Calu3 (cell line): ENCODE results near the gene OTOG. TPM values are rescaled to one million over a fixed set of nuclear protein-coding genes. Genes with fewer than 3 reads are reported as not detected.

Experiments used
- BruUV-seq: library from RNA; stranded (reverse); fragments of 400-500 nt; replicated peaks from 2 replicates; lab custom pipeline; 2021; lab: Mats Ljungman, UMichigan
- CTCF ChIA-PET: fragments of 300-600 bp; sonication (Branson Sonifier 250); formaldehyde crosslinking; loops from one replicate; lab custom pipeline; 2022; ENCODE audit warnings: antibody characterized with exemption; lab: Charles Lee
- DNase-seq: peaks from one replicate; pipeline ENCODE4 v3.0.0; 2022
- H3K27ac Mint-ChIP-seq: one replicate; pipeline ENCODE4 v1.8.0; 2022; ENCODE audit warnings: mixed read lengths; ENCODE audit not compliant: unreplicated experiment
- H3K27me3 Mint-ChIP-seq: one replicate; pipeline ENCODE4 v1.8.0; 2022; ENCODE audit warnings: mixed read lengths; ENCODE audit not compliant: unreplicated experiment
- H3K36me3 Mint-ChIP-seq: one replicate; pipeline ENCODE4 v1.8.0; 2022; ENCODE audit warnings: mild to moderate bottlenecking, moderate library complexity, mixed read lengths; ENCODE audit not compliant: insufficient read depth, unreplicated experiment
- H3K4me1 Mint-ChIP-seq: one replicate; pipeline ENCODE4 v1.8.0; 2022; ENCODE audit warnings: mild to moderate bottlenecking, low read depth, mixed read lengths; ENCODE audit not compliant: unreplicated experiment
- H3K4me3 Mint-ChIP-seq: one replicate; pipeline ENCODE4 v1.8.0; 2022; ENCODE audit warnings: mild to moderate bottlenecking, low read depth, moderate library complexity, mixed read lengths; ENCODE audit not compliant: unreplicated experiment
- H3K9me3 Mint-ChIP-seq: one replicate; pipeline ENCODE4 v1.8.0; 2022; ENCODE audit warnings: low read depth, mixed read lengths; ENCODE audit not compliant: unreplicated experiment
- intact Hi-C: fragments of 100-400 bp; cut with micrococcal nuclease; formaldehyde crosslinking; loops from one replicate; pipeline ENCODE4 v1.10.0; 2022; ENCODE audit not compliant: unreplicated experiment
- total RNA-seq: library from RNA; stranded (reverse); gene quantifications from 2 replicates; pipeline ENCODE4 v1.2.3, GENCODE V29; 2022
- TF ChIP-seq, protein P1 (sequence below): fragments of 200-600 bp; IDR thresholded peaks from one replicate; pipeline ENCODE4 v1.8.0; 2022; ENCODE audit warnings: antibody characterized with exemption; ENCODE audit not compliant: unreplicated experiment

OTOG gene
- total RNA-seq, 1 experiment from 2014 or later: not detected

DNA sequence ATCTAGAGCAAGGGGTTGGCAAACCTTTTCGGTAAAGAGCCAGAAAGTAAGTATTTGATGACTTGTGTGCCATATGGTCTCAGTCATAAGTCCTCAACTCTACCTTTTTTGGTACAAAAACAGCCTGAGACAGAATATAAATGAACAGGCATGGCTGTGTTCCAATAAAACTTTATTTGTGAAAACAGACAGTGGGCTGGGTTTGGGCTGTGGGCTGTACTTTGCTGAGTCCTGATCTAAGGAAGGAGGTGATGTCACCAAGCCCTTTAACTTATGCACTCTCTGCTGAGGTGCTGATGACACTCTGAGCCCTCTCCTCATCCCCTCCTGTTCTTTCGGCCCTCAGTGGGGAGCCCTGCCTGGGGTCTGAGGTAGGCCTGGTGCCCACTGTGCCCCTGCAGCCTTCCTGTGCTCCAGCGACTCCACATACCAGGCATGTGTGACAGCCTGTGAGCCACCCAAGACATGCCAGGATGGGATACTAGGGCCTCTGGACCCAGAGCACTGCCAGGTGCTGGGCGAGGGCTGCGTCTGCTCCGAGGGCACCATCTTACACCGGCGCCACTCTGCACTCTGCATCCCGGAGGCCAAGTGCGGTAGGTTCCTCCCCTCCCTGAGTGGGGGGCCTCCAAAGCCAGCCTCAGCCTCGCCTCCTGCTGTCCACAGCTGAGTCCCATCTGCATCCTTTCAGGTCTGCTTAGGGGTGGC is 86.4 kb downstream of the OTOG start:
- H3K36me3 Mint-ChIP-seq: no peaks in the 10 kb centered on the region
- CTCF ChIA-PET: no interaction called here
- no peak for DNase-seq
- peaks cover 37% of the 10 kb centered on the region for H3K27me3 Mint-ChIP-seq
- intact Hi-C loops: no loop called here
- H3K27ac Mint-ChIP-seq: no peak overlapping the region
- no peaks in the 10 kb centered on the region for H3K9me3 Mint-ChIP-seq
- H3K4me3 Mint-ChIP-seq: no peak overlapping the region
- no peaks in the 10 kb centered on the region for H3K4me1 Mint-ChIP-seq
- no TSS peak for BruUV-seq
- TF ChIP-seq, protein P1, sequence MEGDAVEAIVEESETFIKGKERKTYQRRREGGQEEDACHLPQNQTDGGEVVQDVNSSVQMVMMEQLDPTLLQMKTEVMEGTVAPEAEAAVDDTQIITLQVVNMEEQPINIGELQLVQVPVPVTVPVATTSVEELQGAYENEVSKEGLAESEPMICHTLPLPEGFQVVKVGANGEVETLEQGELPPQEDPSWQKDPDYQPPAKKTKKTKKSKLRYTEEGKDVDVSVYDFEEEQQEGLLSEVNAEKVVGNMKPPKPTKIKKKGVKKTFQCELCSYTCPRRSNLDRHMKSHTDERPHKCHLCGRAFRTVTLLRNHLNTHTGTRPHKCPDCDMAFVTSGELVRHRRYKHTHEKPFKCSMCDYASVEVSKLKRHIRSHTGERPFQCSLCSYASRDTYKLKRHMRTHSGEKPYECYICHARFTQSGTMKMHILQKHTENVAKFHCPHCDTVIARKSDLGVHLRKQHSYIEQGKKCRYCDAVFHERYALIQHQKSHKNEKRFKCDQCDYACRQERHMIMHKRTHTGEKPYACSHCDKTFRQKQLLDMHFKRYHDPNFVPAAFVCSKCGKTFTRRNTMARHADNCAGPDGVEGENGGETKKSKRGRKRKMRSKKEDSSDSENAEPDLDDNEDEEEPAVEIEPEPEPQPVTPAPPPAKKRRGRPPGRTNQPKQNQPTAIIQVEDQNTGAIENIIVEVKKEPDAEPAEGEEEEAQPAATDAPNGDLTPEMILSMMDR: no peak

DNA sequence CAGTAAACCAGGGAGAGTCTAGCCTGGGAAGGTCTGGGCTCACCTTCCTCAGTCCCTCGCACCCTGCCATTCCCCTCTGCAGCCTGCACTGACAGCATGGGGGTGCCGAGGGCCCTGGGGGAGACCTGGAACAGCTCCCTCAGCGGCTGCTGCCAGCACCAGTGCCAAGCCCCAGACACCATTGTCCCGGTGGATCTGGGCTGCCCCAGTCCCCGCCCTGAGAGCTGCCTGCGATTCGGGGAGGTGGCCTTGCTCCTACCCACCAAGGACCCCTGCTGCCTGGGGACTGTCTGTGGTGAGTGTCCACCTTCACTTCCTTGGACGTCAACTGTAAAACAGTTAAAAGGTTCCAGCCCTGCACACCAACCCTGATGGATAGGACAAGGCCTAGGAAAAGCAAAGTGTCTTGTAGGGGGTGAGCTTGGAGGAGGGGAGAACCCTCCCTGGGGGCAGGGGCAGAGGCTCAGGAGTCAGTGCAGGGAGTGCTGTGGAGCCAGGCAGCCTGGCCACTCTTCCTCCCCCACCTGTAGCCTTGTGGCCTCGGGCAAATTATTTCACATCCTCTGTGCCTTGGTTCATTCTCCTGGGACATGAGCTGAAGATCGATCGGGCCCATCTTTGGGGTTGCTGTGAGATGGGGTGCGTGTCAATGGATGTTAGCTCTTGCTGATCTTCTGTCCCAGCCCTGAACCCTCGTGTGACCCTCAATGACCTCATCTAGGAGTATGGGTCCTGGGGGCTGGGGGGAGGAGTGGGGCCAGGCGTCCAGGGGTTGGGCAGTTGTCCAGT is 87.1 kb downstream of the OTOG start:
- no peak for DNase-seq
- Mint-ChIP-seq H3K27me3 (peaks cover 33% of the 10 kb centered on the region), H3K4me3 (no peak overlapping the region), H3K36me3 (no peaks in the 10 kb centered on the region), H3K27ac (no peak overlapping the region), H3K4me1 (no peaks in the 10 kb centered on the region), H3K9me3 (no peaks in the 10 kb centered on the region)
- BruUV-seq: no TSS peak
- CTCF ChIA-PET: interaction anchor here (0.6 kb wide), 1 partner anchor 139 kb away, joined by 8 read pairs; no protein-coding TSS in a partner anchor
- TF ChIP-seq, protein P1: no peak
- intact Hi-C loops: no loop called here

DNA sequence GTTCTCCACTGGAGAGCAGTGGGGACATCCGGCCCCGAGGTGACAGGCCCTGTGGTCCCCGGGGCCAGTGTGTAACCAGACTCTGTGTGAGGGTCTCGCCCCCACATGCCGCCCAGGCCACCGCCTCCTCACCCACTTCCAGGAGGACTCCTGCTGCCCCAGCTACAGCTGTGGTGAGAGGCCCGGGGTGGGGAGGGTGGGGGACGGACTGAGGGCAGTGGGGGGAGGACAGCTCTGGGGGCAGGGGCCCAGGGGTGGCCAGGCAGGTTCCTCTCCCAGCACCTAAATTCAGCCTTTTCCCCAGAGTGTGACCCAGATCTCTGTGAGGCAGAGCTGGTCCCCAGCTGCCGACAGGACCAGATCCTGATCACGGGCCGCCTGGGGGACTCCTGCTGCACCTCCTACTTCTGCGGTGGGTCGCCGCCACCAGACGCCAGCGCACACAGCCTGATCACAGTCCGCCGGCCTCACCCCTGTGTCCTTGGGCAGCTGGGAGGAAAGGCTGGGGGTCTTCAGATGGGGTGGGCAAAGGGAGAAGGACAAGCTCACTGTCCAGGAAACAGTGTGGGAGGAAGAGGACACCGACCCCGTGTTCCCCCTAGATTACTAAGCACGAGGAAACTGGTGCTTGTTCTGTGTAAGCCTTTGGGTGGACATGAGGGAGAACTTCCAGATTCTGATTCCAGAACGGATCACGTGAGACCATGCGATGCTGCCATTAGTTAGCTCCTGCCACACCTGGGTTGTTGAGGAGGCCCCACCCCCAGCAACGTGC is 87.9 kb downstream of the OTOG start:
- TF ChIP-seq, protein P1: no peak
- Mint-ChIP-seq H3K27ac (no peak overlapping the region), H3K4me3 (no peak overlapping the region), H3K4me1 (no peaks in the 10 kb centered on the region), H3K36me3 (no peaks in the 10 kb centered on the region), H3K9me3 (no peaks in the 10 kb centered on the region), H3K27me3 (peaks cover 33% of the 10 kb centered on the region)
- intact Hi-C loops: no loop called here
- no peak for DNase-seq
- CTCF ChIA-PET: no interaction called here
- no TSS peak for BruUV-seq

DNA sequence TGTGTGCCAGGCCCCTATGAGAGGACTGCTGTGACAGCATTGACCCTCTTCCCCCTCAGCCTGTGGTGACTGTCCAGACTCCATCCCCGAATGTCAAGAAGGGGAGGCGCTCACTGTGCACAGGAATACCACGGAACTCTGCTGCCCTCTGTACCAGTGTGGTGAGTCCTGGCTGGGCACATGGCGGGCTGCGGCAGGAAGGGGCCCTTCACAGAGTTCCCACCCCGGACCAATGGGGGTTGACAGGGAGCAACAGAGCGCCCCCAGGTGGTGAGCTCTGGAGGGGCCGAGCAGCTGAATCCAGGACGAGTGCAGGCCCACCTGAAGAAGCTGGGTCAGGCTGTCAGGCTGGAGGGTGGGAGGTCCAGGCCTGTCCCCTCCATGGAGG is 88.5 kb downstream of the OTOG start:
- intact Hi-C loops: no loop called here
- Mint-ChIP-seq H3K4me1 (no peaks in the 10 kb centered on the region), H3K36me3 (no peaks in the 10 kb centered on the region), H3K27me3 (peaks cover 33% of the 10 kb centered on the region), H3K27ac (no peak overlapping the region), H3K4me3 (no peak overlapping the region), H3K9me3 (no peaks in the 10 kb centered on the region)
- no peak for DNase-seq
- BruUV-seq: no TSS peak
- CTCF ChIA-PET: interaction anchor here (0.8 kb wide), 1 partner anchor 48 kb away, joined by 4 read pairs; no protein-coding TSS in a partner anchor
- TF ChIP-seq, protein P1: no peak
